Fibroblast of lung (primary cell): ENCODE measurements around the gene SPARC. TPM values are rescaled to one million over a fixed set of nuclear protein-coding genes. Genes with fewer than 3 reads are reported as not detected.

ENCODE experiments used
- DNase-seq, 2 donors: peaks; one replicate each; pipeline versions ENCODE4 v3.0.0 to v3.0.0-alpha.2; 2010; ENCODE audit warnings: low read depth in 2 of 2
- H2AFZ ChIP-seq: 2 replicates; pipeline ENCODE4 v1.5.1; 2012; ENCODE audit warnings: low read length, control low read depth, inconsistent platforms
- H3K27ac ChIP-seq: 2 replicates; pipeline ENCODE4 v1.5.1; 2011; ENCODE audit warnings: low read length, control low read depth; ENCODE audit not compliant: insufficient read depth
- H3K27me3 ChIP-seq: 2 replicates; pipeline ENCODE4 v1.5.1; 2011; ENCODE audit warnings: mild to moderate bottlenecking, low read length; ENCODE audit not compliant: control insufficient read depth, insufficient read depth
- H3K36me3 ChIP-seq: 2 replicates; pipeline ENCODE4 v1.5.1; 2011; ENCODE audit warnings: low read length; ENCODE audit not compliant: control insufficient read depth, insufficient read depth
- H3K4me1 ChIP-seq: 2 replicates; pipeline ENCODE4 v1.5.1; 2011; ENCODE audit warnings: low read length; ENCODE audit not compliant: control insufficient read depth, insufficient read depth; ENCODE audit errors: extremely low read depth
- H3K4me2 ChIP-seq: 2 replicates; pipeline ENCODE4 v1.5.1; 2011; ENCODE audit warnings: low read length, control low read depth; ENCODE audit not compliant: insufficient read depth; ENCODE audit errors: extremely low read depth
- H3K4me3 ChIP-seq, 4 experiments: fragments of 200-600 bp in 1 of 4; sonication (generic) in 1 of 4; replicated peaks in 1 of 4; 2 replicates each; pipeline ENCODE4 v1.5.1; 2011 to 2016; ENCODE audit warnings: low read length in 4 of 4, low read depth in 3 of 4, mild to moderate bottlenecking in 3 of 4, control low read depth in 2 of 4, inconsistent platforms in 1 of 4, mixed read lengths in 1 of 4; ENCODE audit not compliant: insufficient read depth in 1 of 4; ENCODE audit errors: control extremely low read depth in 1 of 4
- H3K79me2 ChIP-seq: 2 replicates; pipeline ENCODE4 v1.5.1; 2012; ENCODE audit warnings: mild to moderate bottlenecking, low read length, inconsistent platforms; ENCODE audit not compliant: control insufficient read depth, insufficient read depth
- H3K9ac ChIP-seq: 2 replicates; pipeline ENCODE4 v1.5.1; 2011; ENCODE audit warnings: mild to moderate bottlenecking, low read length, control low read depth; ENCODE audit not compliant: insufficient read depth
- H3K9me3 ChIP-seq: 2 replicates; pipeline ENCODE4 v1.5.1; 2012; ENCODE audit warnings: low read depth, low read length; ENCODE audit not compliant: control insufficient read depth, insufficient read depth
- H4K20me1 ChIP-seq: 2 replicates; pipeline ENCODE4 v1.5.1; 2011; ENCODE audit warnings: low read length; ENCODE audit not compliant: control insufficient read depth, insufficient read depth; ENCODE audit errors: extremely low read depth
- EZH2 ChIP-seq: IDR thresholded peaks from 2 replicates; pipeline ENCODE4 v1.5.1; 2012; ENCODE audit warnings: low read length, control low read depth, mild to moderate bottlenecking; ENCODE audit errors: missing control alignments
- polyA plus RNA-seq, 2 donors: library from polyadenylated mRNA; depleted of rRNA in 1 of 2; stranded (reverse) in 1 of 2; unstranded in 1 of 2; fragments of >200 nt; gene quantifications; 2 replicates each; pipeline ENCODE4 v1.2.1, GENCODE V29; 2011 to 2012; ENCODE audit warnings: missing spikeins in 1 of 2
- total RNA-seq: library from RNA; depleted of rRNA; stranded (reverse); fragments of >200 nt; gene quantifications from 2 replicates; pipeline ENCODE4 v1.2.1, GENCODE V29; 2014
- TF ChIP-seq, protein P1 (sequence below), 2 donors: IDR thresholded peaks in 1 of 2; conservative IDR thresholded peaks in 1 of 2; 1 replicate in 1 of 2; 2 replicates in 1 of 2; pipeline ENCODE4 v1.5.1; 2011 to 2012; ENCODE audit warnings: low read length in 2 of 2, control low read depth in 1 of 2, inconsistent platforms in 1 of 2, low read depth in 1 of 2, mild to moderate bottlenecking in 1 of 2

The SPARC gene
- total and polyA plus RNA-seq, 2 donors (not counting 1 experiment from before 2014, with no cell fraction given): 408 to 6,513 TPM

- Histone ChIP-seq H3K9ac (no peak overlapping the region), H3K4me1 (peaks cover 81% of the 10 kb centered on the region), H3K4me3 (no peak overlapping the region), H3K9me3 (no peaks in the 10 kb centered on the region), H3K27ac (peak overlapping the region; percentile 55), H3K79me2 (peaks cover 91% of the 10 kb centered on the region), H3K27me3 (no peaks in the 10 kb centered on the region), H3K4me2 (no peak overlapping the region), H4K20me1 (no peaks in the 10 kb centered on the region), H2AFZ (no peak overlapping the region), H3K36me3 (peaks cover 43% of the 10 kb centered on the region)
- no peak for DNase-seq
- TF ChIP-seq EZH2: no peak
- TF ChIP-seq, protein P1, sequence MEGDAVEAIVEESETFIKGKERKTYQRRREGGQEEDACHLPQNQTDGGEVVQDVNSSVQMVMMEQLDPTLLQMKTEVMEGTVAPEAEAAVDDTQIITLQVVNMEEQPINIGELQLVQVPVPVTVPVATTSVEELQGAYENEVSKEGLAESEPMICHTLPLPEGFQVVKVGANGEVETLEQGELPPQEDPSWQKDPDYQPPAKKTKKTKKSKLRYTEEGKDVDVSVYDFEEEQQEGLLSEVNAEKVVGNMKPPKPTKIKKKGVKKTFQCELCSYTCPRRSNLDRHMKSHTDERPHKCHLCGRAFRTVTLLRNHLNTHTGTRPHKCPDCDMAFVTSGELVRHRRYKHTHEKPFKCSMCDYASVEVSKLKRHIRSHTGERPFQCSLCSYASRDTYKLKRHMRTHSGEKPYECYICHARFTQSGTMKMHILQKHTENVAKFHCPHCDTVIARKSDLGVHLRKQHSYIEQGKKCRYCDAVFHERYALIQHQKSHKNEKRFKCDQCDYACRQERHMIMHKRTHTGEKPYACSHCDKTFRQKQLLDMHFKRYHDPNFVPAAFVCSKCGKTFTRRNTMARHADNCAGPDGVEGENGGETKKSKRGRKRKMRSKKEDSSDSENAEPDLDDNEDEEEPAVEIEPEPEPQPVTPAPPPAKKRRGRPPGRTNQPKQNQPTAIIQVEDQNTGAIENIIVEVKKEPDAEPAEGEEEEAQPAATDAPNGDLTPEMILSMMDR (conservative IDR thresholded peaks at IDR 0.05 in 1 of 2, IDR thresholded peaks at IDR 0.05 in 1 of 2; ENCODE audit: low read depth in 1 of 2, low read length in 2 of 2): no peak
These were observed 11.8 kb downstream of the SPARC start for GRCh38 chr5:151674626-151675610.

DNA sequence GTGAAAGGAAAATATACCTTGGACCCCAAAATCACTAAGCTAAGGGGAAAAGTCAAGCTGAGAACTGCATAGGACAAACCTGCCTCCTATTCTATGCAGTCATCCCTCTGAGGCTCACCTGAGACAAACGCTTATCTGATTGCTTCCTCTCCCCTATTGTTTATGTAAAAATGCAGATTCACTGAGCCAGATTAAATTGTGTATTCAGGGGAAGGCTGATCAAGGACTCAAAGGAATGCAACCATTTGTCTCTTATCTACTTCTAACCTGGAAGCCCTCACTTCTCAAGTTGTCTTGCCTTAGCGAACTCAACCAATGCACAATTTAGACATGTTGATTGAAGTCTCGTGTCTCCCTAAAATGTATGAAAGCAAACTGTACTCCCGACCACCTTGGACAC lies 13.3 kb downstream of the SPARC start:
- Histone ChIP-seq H3K27ac (peak overlapping the region; percentile 16), H3K9ac (no peak overlapping the region), H3K79me2 (peaks cover 89% of the 10 kb centered on the region)

DNA sequence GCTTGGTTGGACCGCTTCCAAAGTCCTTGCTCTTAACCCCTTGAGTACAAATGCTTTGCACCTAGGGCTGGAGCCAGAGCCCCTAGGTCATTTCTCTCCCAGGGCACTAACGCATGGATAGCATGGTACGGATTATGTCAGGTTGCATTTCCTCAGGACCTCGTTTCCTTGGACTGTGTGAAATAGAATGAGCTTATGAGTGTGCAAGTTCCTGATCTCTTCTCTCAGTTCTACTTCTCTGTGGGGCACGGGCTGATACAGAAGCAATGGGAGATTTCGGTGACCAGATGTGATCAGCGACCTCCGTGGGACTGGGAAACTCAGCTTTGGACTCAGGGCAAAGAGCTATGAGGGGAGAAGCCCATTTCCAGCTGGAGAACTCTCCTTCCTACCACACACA lies 14.2 kb downstream of the SPARC start:
- Histone ChIP-seq H3K36me3 (peaks cover 61% of the 10 kb centered on the region), H2AFZ (no peak overlapping the region), H3K27me3 (no peaks in the 10 kb centered on the region), H3K79me2 (peaks cover 85% of the 10 kb centered on the region), H3K9ac (no peak overlapping the region), H3K4me3 (no peak overlapping the region), H3K27ac (peak overlapping the region; percentile 70), H4K20me1 (no peaks in the 10 kb centered on the region), H3K4me2 (peak overlapping the region; percentile 29), H3K9me3 (no peaks in the 10 kb centered on the region), H3K4me1 (peaks cover 82% of the 10 kb centered on the region)
- TF ChIP-seq, protein P1 (conservative IDR thresholded peaks at IDR 0.05 in 1 of 2, IDR thresholded peaks at IDR 0.05 in 1 of 2; ENCODE audit: low read depth in 1 of 2, low read length in 2 of 2): no peak
- TF ChIP-seq EZH2: no peak
- DNase-seq: peak; percentile 8 to 20

More for the DNA sequence above, 13.3 kb downstream of the SPARC start:
- no peak overlapping the region for H3K4me2 ChIP-seq
- no peaks in the 10 kb centered on the region for H3K9me3 ChIP-seq
- no peaks in the 10 kb centered on the region for H3K27me3 ChIP-seq
- peaks cover 86% of the 10 kb centered on the region for H3K4me1 ChIP-seq
- peaks cover 55% of the 10 kb centered on the region for H3K36me3 ChIP-seq
- no peak for DNase-seq
- no peak overlapping the region for H3K4me3 ChIP-seq
- TF ChIP-seq EZH2: no peak
- TF ChIP-seq, protein P1 (conservative IDR thresholded peaks at IDR 0.05 in 1 of 2, IDR thresholded peaks at IDR 0.05 in 1 of 2; ENCODE audit: low read depth in 1 of 2, low read length in 2 of 2): no peak
- no peaks in the 10 kb centered on the region for H4K20me1 ChIP-seq
- no peak overlapping the region for H2AFZ ChIP-seq
